Fibroblast of pulmonary artery (primary cell): ENCODE results near the gene RAPSN.

Experiments
- DNase-seq: peaks from one replicate; pipeline ENCODE4 v3.0.0-alpha.2; 2010; ENCODE audit warnings: low read depth
- H3K4me3 ChIP-seq: replicated peaks from 2 replicates; pipeline ENCODE4 v1.5.1; 2011; ENCODE audit warnings: low read depth, mild to moderate bottlenecking, control low read depth, low read length, moderate library complexity
- TF ChIP-seq, protein P1 (sequence below): IDR thresholded peaks from 2 replicates; pipeline ENCODE4 v1.5.1; 2011; ENCODE audit warnings: mild to moderate bottlenecking, control low read depth, low read length, inconsistent platforms; ENCODE audit errors: missing control alignments

The RAPSN gene

DNA sequence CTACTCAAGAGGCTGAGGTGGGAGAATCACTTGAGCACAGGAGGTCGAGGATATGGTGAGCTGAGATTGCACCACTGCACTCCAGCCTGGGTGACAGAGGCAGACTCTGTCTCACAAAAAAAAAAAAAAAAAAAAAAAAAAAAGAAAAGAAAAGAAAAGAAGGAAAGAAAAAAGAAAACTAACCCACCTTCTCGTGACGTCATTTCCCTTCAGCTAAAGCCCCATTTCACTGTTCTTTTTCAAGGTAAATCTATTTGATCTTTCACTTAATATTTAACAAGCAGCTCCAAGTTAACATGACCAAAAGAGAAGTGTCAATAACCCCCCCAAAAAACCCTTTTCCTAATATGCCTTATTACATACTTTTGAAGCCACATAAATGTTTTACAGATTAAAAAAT lies 5.1 kb downstream of the RAPSN start:
- TF ChIP-seq, protein P1, sequence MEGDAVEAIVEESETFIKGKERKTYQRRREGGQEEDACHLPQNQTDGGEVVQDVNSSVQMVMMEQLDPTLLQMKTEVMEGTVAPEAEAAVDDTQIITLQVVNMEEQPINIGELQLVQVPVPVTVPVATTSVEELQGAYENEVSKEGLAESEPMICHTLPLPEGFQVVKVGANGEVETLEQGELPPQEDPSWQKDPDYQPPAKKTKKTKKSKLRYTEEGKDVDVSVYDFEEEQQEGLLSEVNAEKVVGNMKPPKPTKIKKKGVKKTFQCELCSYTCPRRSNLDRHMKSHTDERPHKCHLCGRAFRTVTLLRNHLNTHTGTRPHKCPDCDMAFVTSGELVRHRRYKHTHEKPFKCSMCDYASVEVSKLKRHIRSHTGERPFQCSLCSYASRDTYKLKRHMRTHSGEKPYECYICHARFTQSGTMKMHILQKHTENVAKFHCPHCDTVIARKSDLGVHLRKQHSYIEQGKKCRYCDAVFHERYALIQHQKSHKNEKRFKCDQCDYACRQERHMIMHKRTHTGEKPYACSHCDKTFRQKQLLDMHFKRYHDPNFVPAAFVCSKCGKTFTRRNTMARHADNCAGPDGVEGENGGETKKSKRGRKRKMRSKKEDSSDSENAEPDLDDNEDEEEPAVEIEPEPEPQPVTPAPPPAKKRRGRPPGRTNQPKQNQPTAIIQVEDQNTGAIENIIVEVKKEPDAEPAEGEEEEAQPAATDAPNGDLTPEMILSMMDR = no peak
- DNase-seq = no peak
- H3K4me3 ChIP-seq = no peak overlapping the region

DNA sequence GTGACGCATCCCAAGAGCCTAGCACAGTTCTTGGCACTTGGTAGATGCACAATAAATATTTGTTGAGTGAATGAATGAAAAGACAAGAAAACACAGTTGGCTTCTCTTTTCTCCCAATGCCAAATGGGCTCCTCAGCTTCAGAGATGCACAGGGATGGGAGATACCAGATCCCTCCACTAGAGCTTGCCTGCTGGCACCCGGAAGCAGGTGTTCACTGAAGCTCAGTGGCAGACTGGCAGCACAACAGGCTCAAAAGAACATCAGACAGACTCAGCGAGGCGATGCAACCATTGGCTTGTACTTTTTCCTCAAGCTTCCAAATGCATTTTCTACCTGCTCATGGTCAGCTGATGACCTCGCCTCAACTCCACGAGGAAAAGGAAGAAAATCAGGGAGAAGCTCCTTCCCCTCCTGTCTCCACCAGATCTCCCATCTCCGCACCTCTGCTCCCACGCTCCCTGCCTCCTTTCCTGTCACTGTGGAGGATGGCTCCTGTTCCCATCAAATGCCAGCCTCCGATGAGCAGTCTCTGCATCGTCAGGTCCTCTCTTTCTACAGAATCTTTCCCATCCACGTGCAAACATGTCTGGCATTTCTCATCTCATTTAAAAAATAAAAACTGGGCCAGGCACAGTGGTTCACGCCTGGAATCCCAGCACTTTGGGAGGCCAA lies 5.8 kb downstream of the RAPSN start:
- TF ChIP-seq, protein P1 = no peak
- DNase-seq = no peak

GRCh38 chr11:47442514-47442913 lies 6.4 kb downstream of the RAPSN start:
- DNase-seq = no peak
- TF ChIP-seq, protein P1 = no peak
- no peak overlapping the region for H3K4me3 ChIP-seq

More for the DNA sequence above, 5.8 kb downstream of the RAPSN start:
- no peak overlapping the region for H3K4me3 ChIP-seq

- H3K4me3 ChIP-seq = no peak overlapping the region
- no peak for DNase-seq
- TF ChIP-seq, protein P1 = no peak
Observed at GRCh38 chr11:47441421-47441820, 7.5 kb downstream of the RAPSN start.

- no peak for DNase-seq
- TF ChIP-seq, protein P1 = no peak
- H3K4me3 ChIP-seq = no peak overlapping the region
Observed at GRCh38 chr11:47440054-47440476, 8.9 kb downstream of the RAPSN start.

DNA sequence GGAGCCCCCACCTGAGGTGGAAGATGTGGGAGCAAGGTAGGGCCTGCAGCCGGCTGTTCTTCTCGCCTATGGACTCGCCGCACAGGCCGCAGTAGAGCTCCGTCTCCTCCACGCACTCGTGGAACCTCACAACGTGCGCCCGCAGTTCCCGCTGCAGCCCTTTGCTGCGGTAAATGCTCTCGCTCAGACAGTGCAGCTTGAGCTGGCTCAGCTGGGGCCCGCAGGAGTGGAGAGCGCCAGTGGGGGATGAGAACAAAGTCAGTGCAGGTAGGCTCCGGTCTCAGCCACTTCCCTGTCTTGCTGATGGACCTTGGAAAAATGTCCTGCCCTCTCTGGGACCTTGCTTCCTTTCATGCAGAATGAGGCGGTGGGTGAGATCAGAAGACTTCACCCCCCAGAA lies 10.2 kb downstream of the RAPSN start:
- H3K4me3 ChIP-seq = no peak overlapping the region
- TF ChIP-seq, protein P1 = no peak
- no peak for DNase-seq
